WERI-Rb-1 (cell line): ENCODE data around the gene PTPRA.

Experiments
- DNase-seq: peaks from one replicate; pipeline ENCODE4 v3.0.0-alpha.2; 2020
- H3K27ac ChIP-seq: fragments of 250-450 bp; sonication (Bioruptor Pico); 2 replicates; pipeline ENCODE4 v1.5.1; 2020; ENCODE audit warnings: mild to moderate bottlenecking, moderate library complexity
- H3K27me3 ChIP-seq: fragments of 250-450 bp; sonication (Bioruptor Pico); 2 replicates; pipeline ENCODE4 v1.5.1; 2021; ENCODE audit warnings: mild to moderate bottlenecking, low read depth, moderate library complexity; ENCODE audit not compliant: insufficient read depth, severe bottlenecking
- H3K36me3 ChIP-seq: fragments of 250-450 bp; sonication (Bioruptor Pico); 2 replicates; pipeline ENCODE4 v1.5.1; 2020; ENCODE audit warnings: mild to moderate bottlenecking, moderate library complexity
- H3K4me3 ChIP-seq: 2 replicates; pipeline ENCODE4 v1.5.1; 2011; ENCODE audit warnings: low read depth, mild to moderate bottlenecking, control low read depth, low read length
- H3K9me3 ChIP-seq: fragments of 250-450 bp; sonication (Bioruptor Pico); 2 replicates; pipeline ENCODE4 v1.5.1; 2021; ENCODE audit warnings: mild to moderate bottlenecking, moderate library complexity; ENCODE audit not compliant: severe bottlenecking
- CTCF ChIP-seq: IDR thresholded peaks from 2 replicates; pipeline ENCODE4 v1.5.1; 2011; ENCODE audit warnings: low read depth, mild to moderate bottlenecking, control low read depth, inconsistent platforms, low read length

The PTPRA gene

DNA sequence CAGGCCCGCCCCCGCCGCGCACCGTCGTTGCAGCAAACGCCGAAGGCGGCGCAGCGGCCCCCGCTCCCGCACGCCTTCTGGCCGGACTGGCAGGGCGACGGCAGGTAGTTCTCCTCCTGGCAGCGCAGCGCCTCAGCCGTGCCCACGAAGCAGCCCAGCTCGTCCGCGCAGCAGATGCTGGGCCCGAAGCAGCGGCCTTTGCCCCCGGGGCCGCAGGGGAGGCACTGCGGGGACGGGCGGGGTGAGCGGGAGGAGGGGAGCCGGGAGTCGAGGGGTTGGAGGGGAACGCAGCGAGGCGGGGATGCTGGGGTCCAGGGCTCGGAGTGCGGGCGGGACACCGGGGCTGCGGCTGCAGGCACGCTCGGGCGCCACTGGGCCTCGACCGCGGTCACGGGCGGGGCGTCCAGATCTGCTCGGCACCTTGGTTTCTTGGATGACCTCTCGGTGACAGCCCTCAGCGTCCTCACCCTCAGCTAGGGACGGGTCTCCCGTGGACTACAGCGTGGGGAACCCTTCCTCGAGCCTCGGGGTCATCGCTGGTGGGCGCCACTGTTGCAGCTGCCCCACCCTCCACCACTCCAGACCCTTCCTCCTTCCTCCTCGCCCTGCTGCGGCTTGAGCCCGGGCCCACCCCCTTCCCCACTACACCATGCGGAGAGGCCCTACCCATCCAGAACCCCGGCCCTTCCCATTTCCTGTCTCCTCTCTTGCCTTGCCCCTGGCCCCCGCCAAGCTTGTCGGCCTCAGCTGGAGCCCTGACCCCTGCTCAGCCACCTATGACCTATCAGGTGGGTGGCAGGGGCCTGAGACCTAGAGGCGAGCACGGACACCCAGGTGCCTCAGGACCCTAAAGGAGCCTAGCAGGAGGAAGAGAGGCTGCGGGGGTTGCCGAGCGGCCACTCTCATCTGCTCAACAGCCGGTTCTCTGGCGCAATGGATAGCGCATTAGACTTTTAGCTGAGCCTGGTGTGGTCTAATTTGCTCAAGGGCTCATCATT lies 210.0 kb downstream of the PTPRA start:
- Histone ChIP-seq H3K9me3 (no peaks in the 10 kb centered on the region), H3K4me3 (no peak overlapping the region), H3K27me3 (no peaks in the 10 kb centered on the region), H3K27ac (no peak overlapping the region), H3K36me3 (no peaks in the 10 kb centered on the region)
- no peak for TF ChIP-seq CTCF
- no peak for DNase-seq

GRCh38 chr20:3084283-3084985 lies 211.2 kb downstream of the PTPRA start, which contains the start of gene AVP:
Gene AVP (minus strand): TSS chr20:3084724. CDS start chr20:3084674, 50 bp downstream.
- H3K36me3 ChIP-seq: no peaks in the 10 kb centered on the region
- H3K27me3 ChIP-seq: no peaks in the 10 kb centered on the region
- H3K27ac ChIP-seq: no peak within 1 kb of the TSS
- no peak for DNase-seq
- no peak within 1 kb of the TSS for H3K4me3 ChIP-seq
- H3K9me3 ChIP-seq: no peaks in the 10 kb centered on the region
- no peak for TF ChIP-seq CTCF

GRCh38 chr20:3084986-3085360 lies 211.7 kb downstream of the PTPRA start:
- Histone ChIP-seq H3K9me3 (no peaks in the 10 kb centered on the region), H3K4me3 (no peak overlapping the region), H3K27ac (no peak overlapping the region), H3K36me3 (no peaks in the 10 kb centered on the region), H3K27me3 (no peaks in the 10 kb centered on the region)
- no peak for TF ChIP-seq CTCF
- no peak for DNase-seq

GRCh38 chr20:3085571-3086072 lies 212.3 kb downstream of the PTPRA start:
- no peak overlapping the region for H3K4me3 ChIP-seq
- no peaks in the 10 kb centered on the region for H3K9me3 ChIP-seq
- H3K27me3 ChIP-seq: no peaks in the 10 kb centered on the region
- H3K27ac ChIP-seq: no peak overlapping the region
- no peaks in the 10 kb centered on the region for H3K36me3 ChIP-seq
- TF ChIP-seq CTCF: no peak
- no peak for DNase-seq

DNA sequence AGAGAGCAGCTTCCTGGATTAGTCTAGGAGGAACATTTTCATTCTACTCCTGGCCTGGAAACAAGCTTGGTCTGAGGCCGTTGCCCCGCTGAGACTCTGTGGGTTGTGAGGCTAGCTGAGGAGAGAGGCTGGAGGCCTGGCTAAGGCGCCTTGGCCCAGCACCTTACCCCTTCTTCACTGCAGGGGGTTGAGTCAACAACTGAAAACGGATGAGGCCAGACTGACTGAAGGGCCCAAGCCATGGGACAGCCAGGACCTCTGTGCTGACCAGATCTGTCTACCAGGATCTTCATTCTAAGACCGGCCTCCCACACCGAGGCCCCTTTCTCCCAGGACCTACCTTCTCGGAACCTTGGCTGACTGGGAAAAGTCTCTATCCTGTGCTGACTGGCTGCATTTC lies 214.8 kb downstream of the PTPRA start:
- H3K27me3 ChIP-seq: no peaks in the 10 kb centered on the region
- no peaks in the 10 kb centered on the region for H3K36me3 ChIP-seq
- no peaks in the 10 kb centered on the region for H3K9me3 ChIP-seq
- no peak overlapping the region for H3K4me3 ChIP-seq
- no peak for TF ChIP-seq CTCF
- H3K27ac ChIP-seq: no peak overlapping the region
- no peak for DNase-seq
